Measurements from ENCODE around the gene EPS8L1. TPM values are rescaled to one million over a fixed set of nuclear protein-coding genes. Genes with fewer than 3 reads are reported as not detected.

EPS8L1 gene
- total and polyA plus RNA-seq, 7 donors, result 0.28 to 77.8 (median 37.1) TPM; not detected in 3

- DNase-seq, result no peak
- WGBS, 2 donors, result 90 to 91% methylated on average over 21 of the region's 21 CpGs
- H3K36me3 ChIP-seq, result peaks cover 0 to 38% (median 8%) of the 10 kb centered on the region in 4 donors
- H3K9me3 ChIP-seq, result no peaks in the 10 kb centered on the region
- H3K4me1 ChIP-seq, result peaks cover 0 to 70% (median 57%) of the 10 kb centered on the region in 4 donors
- no peaks in the 10 kb centered on the region for H3K27me3 ChIP-seq
- no peak overlapping the region for H3K4me3 ChIP-seq
- TF ChIP-seq EP300 (IDR thresholded peaks at IDR 0.05), result no peak
- TF ChIP-seq POLR2A (IDR thresholded peaks at IDR 0.05), result no peak
- TF ChIP-seq POLR2AphosphoS5 (IDR thresholded peaks at IDR 0.05), result peak in 1 of 4 donors; percentile 17
- TF ChIP-seq, protein P1, sequence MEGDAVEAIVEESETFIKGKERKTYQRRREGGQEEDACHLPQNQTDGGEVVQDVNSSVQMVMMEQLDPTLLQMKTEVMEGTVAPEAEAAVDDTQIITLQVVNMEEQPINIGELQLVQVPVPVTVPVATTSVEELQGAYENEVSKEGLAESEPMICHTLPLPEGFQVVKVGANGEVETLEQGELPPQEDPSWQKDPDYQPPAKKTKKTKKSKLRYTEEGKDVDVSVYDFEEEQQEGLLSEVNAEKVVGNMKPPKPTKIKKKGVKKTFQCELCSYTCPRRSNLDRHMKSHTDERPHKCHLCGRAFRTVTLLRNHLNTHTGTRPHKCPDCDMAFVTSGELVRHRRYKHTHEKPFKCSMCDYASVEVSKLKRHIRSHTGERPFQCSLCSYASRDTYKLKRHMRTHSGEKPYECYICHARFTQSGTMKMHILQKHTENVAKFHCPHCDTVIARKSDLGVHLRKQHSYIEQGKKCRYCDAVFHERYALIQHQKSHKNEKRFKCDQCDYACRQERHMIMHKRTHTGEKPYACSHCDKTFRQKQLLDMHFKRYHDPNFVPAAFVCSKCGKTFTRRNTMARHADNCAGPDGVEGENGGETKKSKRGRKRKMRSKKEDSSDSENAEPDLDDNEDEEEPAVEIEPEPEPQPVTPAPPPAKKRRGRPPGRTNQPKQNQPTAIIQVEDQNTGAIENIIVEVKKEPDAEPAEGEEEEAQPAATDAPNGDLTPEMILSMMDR (IDR thresholded peaks at IDR 0.05), result no peak
- intact Hi-C loops (cut with DNase I), result loop anchor here (10.0 kb wide), 3 partner anchors 543 to 917 kb away; partner anchors contain the start of genes LENG9, TSEN34 and U2AF2
- peak overlapping the region; percentile 95 to 99 (median 98) for H3K27ac ChIP-seq
Measured at GRCh38 chr19:55111238-55111831, 35.7 kb downstream of the EPS8L1 start.

DNA sequence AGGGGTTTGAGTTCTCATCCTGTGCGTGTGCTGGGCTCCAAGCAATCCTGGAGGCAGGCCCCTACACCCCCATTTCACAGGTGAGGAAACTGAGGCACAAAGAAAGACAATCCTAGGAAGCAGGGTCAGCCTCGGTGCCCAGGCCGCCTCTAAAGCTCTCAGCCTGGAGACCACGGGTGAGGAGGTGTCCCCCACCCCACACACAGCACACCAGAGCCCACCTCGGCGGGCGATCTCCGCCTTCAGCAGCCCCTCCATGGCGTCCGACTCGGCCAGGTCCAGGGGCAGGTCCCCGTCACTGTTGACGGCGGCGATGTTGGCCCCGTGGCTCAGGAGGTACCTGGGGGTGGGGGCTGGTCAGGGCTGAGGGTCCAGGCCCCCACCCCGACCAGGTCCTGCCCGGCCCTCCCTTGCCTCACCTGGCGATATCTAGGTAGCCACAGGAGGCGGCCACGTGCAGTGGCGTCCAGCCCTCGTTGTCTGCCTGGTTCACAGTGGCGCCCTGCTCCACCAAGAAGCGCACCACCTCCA lies 36.6 kb downstream of the EPS8L1 start:
- Histone ChIP-seq H3K4me1 (peaks cover 0 to 70% (median 59%) of the 10 kb centered on the region in 4 donors), H3K9me3 (no peaks in the 10 kb centered on the region), H3K27me3 (no peaks in the 10 kb centered on the region), H3K4me3 (peak overlapping the region in 1 of 4 donors; percentile 96), H3K36me3 (peaks cover 0 to 29% (median 8%) of the 10 kb centered on the region in 4 donors), H3K27ac (peak overlapping the region; percentile 95 to 99 (median 98))
- TF ChIP-seq, protein P1 (IDR thresholded peaks at IDR 0.05), result no peak
- TF ChIP-seq POLR2A (IDR thresholded peaks at IDR 0.05) (no peak), POLR2AphosphoS5 (IDR thresholded peaks at IDR 0.05) (no peak), EP300 (IDR thresholded peaks at IDR 0.05) (no peak)
- intact Hi-C loops (cut with DNase I), result loop anchor here (2.0 to 10.0 kb wide), 4 partner anchors 24 to 918 kb away; partner anchors contain the start of genes LENG9, TSEN34 and U2AF2
- WGBS, 2 donors, result 94 to 96% methylated on average over 25 of the region's 25 CpGs
- no peak for DNase-seq

DNA sequence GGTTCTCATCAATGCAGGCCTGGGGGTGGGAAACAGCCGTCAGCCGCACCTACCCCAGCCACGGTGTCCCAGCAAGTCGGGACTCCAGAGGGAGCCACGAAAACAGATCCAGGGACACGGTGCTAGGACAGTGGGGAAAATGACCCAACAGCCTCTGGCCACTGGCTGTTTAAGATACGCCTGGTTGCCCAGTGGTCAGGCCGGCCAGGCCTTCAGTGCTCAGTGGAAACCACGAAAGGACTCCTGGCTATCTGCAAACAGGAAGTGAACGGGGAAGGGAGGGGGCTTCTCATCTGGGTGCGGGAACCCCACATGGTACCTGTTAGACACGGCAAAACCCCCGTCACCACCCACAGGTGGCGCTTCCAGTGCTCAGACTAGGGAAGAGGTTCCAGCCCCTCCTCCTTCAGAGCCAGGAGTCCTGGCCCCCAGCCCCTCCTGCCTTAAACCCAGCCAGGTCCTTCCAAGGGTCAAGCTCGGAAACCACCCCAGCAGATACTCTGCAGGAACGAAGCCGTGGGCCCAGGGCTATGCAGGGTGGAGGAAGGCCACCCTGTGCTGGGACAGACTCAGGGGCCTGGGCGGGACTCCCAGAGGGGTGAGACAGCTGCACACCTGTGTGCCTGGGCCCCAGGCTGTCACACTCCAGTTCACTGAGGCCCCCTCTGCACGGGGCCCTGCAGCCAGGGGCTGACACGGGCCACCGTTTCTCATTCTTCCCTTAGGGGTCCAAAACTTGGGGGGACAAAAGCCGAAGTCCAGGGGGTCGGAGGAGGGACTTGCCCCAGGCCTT lies 37.3 kb downstream of the EPS8L1 start:
- 74 to 85% methylated on average over 23 of the region's 23 CpGs for WGBS, 2 donors
- no peaks in the 10 kb centered on the region for H3K27me3 ChIP-seq
- H3K4me3 ChIP-seq, result peak overlapping the region in 3 of 4 donors; percentile 25 to 96 (median 35)
- peaks cover 0 to 29% (median 8%) of the 10 kb centered on the region in 4 donors for H3K36me3 ChIP-seq
- peak overlapping the region; percentile 95 to 99 (median 98) for H3K27ac ChIP-seq
- intact Hi-C loops (cut with DNase I), result loop anchor here (2.0 to 10.0 kb wide), 4 partner anchors 24 to 918 kb away; partner anchors contain the start of genes LENG9, TSEN34 and U2AF2
- TF ChIP-seq POLR2AphosphoS5 (IDR thresholded peaks at IDR 0.05), result no peak
- peaks cover 0 to 72% (median 59%) of the 10 kb centered on the region in 4 donors for H3K4me1 ChIP-seq
- H3K9me3 ChIP-seq, result no peaks in the 10 kb centered on the region
- DNase-seq, result no peak

DNA sequence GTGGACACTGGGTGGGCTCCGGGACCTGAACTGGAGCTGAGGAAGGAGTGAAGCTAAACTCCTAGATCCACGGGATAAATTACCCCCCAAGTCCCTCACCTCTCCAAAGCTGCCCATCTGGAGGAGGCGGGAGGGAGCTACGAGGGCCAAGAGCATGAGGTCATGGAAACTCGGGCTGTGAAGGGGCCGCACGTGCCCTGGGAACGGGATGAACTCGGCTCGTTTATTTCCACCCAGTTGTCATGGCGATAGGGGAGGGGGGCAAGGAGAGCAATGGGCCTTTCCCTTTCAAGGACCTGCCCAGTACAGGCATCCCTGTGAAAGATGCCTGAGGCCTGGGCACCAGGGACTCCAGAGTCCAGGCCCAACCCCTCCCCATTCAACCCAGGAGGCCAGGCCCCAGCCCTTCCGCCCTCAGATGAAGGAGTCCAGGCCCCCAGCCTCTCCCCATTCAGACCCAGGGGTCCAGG lies 37.9 kb downstream of the EPS8L1 start:
- TF ChIP-seq EP300 (IDR thresholded peaks at IDR 0.05) (peak; percentile 97 to 99 (median 99)), POLR2AphosphoS5 (IDR thresholded peaks at IDR 0.05) (peak; percentile 80 to 93 (median 82)), POLR2A (IDR thresholded peaks at IDR 0.05) (peak; percentile 13 to 65)
- TF ChIP-seq, protein P1 (IDR thresholded peaks at IDR 0.05), result no peak
- peaks cover 0 to 78% (median 65%) of the 10 kb centered on the region in 4 donors for H3K4me1 ChIP-seq
- peak overlapping the region; percentile 95 to 99 (median 98) for H3K27ac ChIP-seq
- peaks cover 0 to 27% (median 8%) of the 10 kb centered on the region in 4 donors for H3K36me3 ChIP-seq
- no peaks in the 10 kb centered on the region for H3K9me3 ChIP-seq
- intact Hi-C loops (cut with DNase I), result loop anchor here (2.0 to 10.0 kb wide), 4 partner anchors 25 to 919 kb away; partner anchors contain the start of genes LENG9, TSEN34 and U2AF2
- peak overlapping the region in 3 of 4 donors; percentile 25 to 96 (median 35) for H3K4me3 ChIP-seq
- DNase-seq, result peak; percentile 99
- WGBS, 2 donors, result 55 to 59% methylated on average over 12 of the region's 12 CpGs
- no peaks in the 10 kb centered on the region for H3K27me3 ChIP-seq
